ENCODE data around the gene KRT80.

Gene KRT80

DNA sequence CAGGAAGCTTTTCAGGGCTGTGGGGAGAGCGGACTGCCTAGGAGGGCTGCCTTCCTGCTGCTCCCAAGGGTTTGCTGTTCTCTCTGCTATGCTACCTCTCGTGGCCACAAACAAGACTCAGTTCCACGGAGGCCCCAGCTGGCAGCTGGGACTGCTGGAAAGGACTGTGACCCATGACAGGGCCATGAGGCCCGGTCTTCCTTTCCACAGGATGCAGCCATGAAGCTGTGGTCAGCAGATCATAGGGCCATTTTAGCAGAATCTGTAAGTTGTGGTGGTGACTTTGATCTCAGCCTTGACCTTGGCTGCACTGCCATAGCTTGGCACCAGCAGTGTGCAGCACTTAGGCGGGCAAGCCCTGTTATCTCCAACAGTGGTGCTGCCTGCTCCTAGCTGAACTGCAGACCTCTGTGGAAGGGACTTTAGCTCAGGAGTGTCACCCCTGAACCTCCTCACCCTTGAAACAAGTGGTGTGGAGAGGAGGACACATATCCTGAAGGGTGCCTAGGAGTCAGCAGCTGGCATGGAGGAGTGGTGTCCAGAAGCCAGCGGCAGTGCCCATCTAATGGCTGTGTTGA is 12.3 kb downstream of the KRT80 start:
- Histone ChIP-seq H3K27ac (ENCODE audit: low read depth, low read length) (no peak overlapping the region), H3K4me3 (ENCODE audit: low read depth in 1 of 2, low read length in 2 of 2) (no peak overlapping the region), H3K27me3 (ENCODE audit: control insufficient read depth in 1 of 2, insufficient read depth in 2 of 2, low read length in 2 of 2) (no peaks in the 10 kb centered on the region), H3K9me3 (ENCODE audit: low read length) (no peaks in the 10 kb centered on the region), H3K36me3 (ENCODE audit: insufficient read depth, low read length) (no peaks in the 10 kb centered on the region), H3K4me1 (ENCODE audit: insufficient read depth, low read length) (no peaks in the 10 kb centered on the region), H3K9ac (ENCODE audit: low read length) (no peak overlapping the region)

DNA sequence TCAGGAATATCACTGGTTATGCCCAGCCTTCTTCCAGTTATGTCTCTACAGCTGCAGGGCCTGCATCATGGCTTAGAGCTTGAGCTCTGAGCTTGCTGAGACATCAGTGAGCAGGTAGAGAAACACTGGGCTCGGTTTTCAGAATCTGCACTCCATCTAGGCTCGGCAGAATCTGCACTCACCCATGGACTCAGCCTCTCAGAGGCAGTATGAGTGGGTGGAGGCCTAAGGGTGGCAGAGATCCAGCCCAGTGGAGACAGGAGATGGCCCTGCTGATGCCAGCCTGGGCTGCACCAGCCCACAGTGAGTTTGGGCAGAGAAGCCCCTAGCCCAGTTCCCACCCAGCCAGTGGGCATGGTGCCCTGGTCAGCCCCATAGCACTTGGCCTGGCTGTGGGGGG is 12.8 kb downstream of the KRT80 start:
- Histone ChIP-seq H3K4me1 (ENCODE audit: insufficient read depth, low read length) (no peaks in the 10 kb centered on the region), H3K4me3 (ENCODE audit: low read depth in 1 of 2, low read length in 2 of 2) (no peak overlapping the region), H3K9ac (ENCODE audit: low read length) (peak overlapping the region; percentile 27), H3K36me3 (ENCODE audit: insufficient read depth, low read length) (no peaks in the 10 kb centered on the region), H3K27me3 (ENCODE audit: control insufficient read depth in 1 of 2, insufficient read depth in 2 of 2, low read length in 2 of 2) (no peaks in the 10 kb centered on the region), H3K27ac (ENCODE audit: low read depth, low read length) (no peak overlapping the region), H3K9me3 (ENCODE audit: low read length) (no peaks in the 10 kb centered on the region)

GRCh38 chr12:52178443-52178842 is 13.4 kb downstream of the KRT80 start:
- Histone ChIP-seq H3K9ac (ENCODE audit: low read length) (peak overlapping the region; percentile 27), H3K36me3 (ENCODE audit: insufficient read depth, low read length) (no peaks in the 10 kb centered on the region), H3K27ac (ENCODE audit: low read depth, low read length) (peak overlapping the region; percentile 21), H3K27me3 (ENCODE audit: control insufficient read depth in 1 of 2, insufficient read depth in 2 of 2, low read length in 2 of 2) (no peaks in the 10 kb centered on the region), H3K4me3 (ENCODE audit: low read depth in 1 of 2, low read length in 2 of 2) (no peak overlapping the region), H3K4me1 (ENCODE audit: insufficient read depth, low read length) (no peaks in the 10 kb centered on the region), H3K9me3 (ENCODE audit: low read length) (no peaks in the 10 kb centered on the region)

GRCh38 chr12:52175371-52176350 is 16.2 kb downstream of the KRT80 start:
- Histone ChIP-seq H3K4me3 (ENCODE audit: low read depth in 1 of 2, low read length in 2 of 2) (no peak overlapping the region), H3K4me1 (ENCODE audit: insufficient read depth, low read length) (no peaks in the 10 kb centered on the region), H3K27ac (ENCODE audit: low read depth, low read length) (no peak overlapping the region), H3K9ac (ENCODE audit: low read length) (no peak overlapping the region), H3K27me3 (ENCODE audit: control insufficient read depth in 1 of 2, insufficient read depth in 2 of 2, low read length in 2 of 2) (no peaks in the 10 kb centered on the region), H3K9me3 (ENCODE audit: low read length) (no peaks in the 10 kb centered on the region), H3K36me3 (ENCODE audit: insufficient read depth, low read length) (no peaks in the 10 kb centered on the region)

- no peaks in the 10 kb centered on the region for H3K36me3 ChIP-seq (ENCODE audit: insufficient read depth, low read length)
- H3K27ac ChIP-seq (ENCODE audit: low read depth, low read length), result no peak overlapping the region
These were observed 18.3 kb downstream of the KRT80 start for GRCh38 chr12:52173526-52173925.

GRCh38 chr12:52172956-52173355 is 18.9 kb downstream of the KRT80 start:
- no peaks in the 10 kb centered on the region for H3K9me3 ChIP-seq (ENCODE audit: low read length)
- H3K4me1 ChIP-seq (ENCODE audit: insufficient read depth, low read length), result no peaks in the 10 kb centered on the region
- H3K9ac ChIP-seq (ENCODE audit: low read length), result no peak overlapping the region
- H3K27ac ChIP-seq (ENCODE audit: low read depth, low read length), result no peak overlapping the region
- H3K27me3 ChIP-seq (ENCODE audit: control insufficient read depth in 1 of 2, insufficient read depth in 2 of 2, low read length in 2 of 2), result no peaks in the 10 kb centered on the region
- no peak overlapping the region for H3K4me3 ChIP-seq (ENCODE audit: low read depth in 1 of 2, low read length in 2 of 2)
- no peaks in the 10 kb centered on the region for H3K36me3 ChIP-seq (ENCODE audit: insufficient read depth, low read length)

More at GRCh38 chr12:52173526-52173925, 18.3 kb downstream of the KRT80 start:
- Histone ChIP-seq H3K9ac (ENCODE audit: low read length) (no peak overlapping the region), H3K4me3 (ENCODE audit: low read depth in 1 of 2, low read length in 2 of 2) (no peak overlapping the region), H3K4me1 (ENCODE audit: insufficient read depth, low read length) (no peaks in the 10 kb centered on the region), H3K27me3 (ENCODE audit: control insufficient read depth in 1 of 2, insufficient read depth in 2 of 2, low read length in 2 of 2) (no peaks in the 10 kb centered on the region), H3K9me3 (ENCODE audit: low read length) (no peaks in the 10 kb centered on the region)

DNA sequence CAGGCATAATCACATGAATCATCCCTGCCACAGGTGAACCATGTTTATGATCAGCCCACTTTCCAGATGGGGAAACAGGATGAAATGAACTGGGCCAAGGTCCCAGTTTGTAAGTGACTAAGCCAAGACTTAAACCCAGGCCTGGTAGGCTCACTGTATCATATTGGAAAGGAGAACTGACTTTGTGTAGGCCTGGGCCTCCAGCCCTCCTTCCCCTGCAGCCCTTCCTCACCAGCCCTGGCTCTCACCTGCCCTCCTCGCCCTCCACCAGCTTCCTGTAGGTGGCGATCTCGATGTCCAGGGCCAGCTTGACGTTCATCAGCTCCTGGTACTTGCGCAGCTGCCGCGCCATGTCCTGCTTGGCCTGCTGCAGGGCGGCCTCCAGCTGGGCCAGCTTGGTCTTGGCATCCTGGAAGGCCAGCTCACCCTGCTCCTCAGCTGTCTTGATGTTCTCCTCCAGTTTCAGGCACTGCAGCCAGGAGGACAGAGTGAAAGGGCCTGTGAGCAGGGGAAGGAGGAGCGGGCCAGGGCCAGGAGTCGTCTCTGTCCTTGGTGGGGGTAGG is 19.8 kb downstream of the KRT80 start:
- Histone ChIP-seq H3K4me3 (ENCODE audit: low read depth in 1 of 2, low read length in 2 of 2) (no peak overlapping the region), H3K27ac (ENCODE audit: low read depth, low read length) (no peak overlapping the region), H3K4me1 (ENCODE audit: insufficient read depth, low read length) (no peaks in the 10 kb centered on the region), H3K9me3 (ENCODE audit: low read length) (no peaks in the 10 kb centered on the region), H3K9ac (ENCODE audit: low read length) (no peak overlapping the region), H3K36me3 (ENCODE audit: insufficient read depth, low read length) (no peaks in the 10 kb centered on the region), H3K27me3 (ENCODE audit: control insufficient read depth in 1 of 2, insufficient read depth in 2 of 2, low read length in 2 of 2) (no peaks in the 10 kb centered on the region)

- H3K36me3 ChIP-seq (ENCODE audit: insufficient read depth, low read length), result no peaks in the 10 kb centered on the region
- H3K4me3 ChIP-seq (ENCODE audit: low read depth in 1 of 2, low read length in 2 of 2), result no peak overlapping the region
- no peak overlapping the region for H3K9ac ChIP-seq (ENCODE audit: low read length)
- no peaks in the 10 kb centered on the region for H3K27me3 ChIP-seq (ENCODE audit: control insufficient read depth in 1 of 2, insufficient read depth in 2 of 2, low read length in 2 of 2)
- no peaks in the 10 kb centered on the region for H3K4me1 ChIP-seq (ENCODE audit: insufficient read depth, low read length)
- H3K27ac ChIP-seq (ENCODE audit: low read depth, low read length), result no peak overlapping the region
- no peaks in the 10 kb centered on the region for H3K9me3 ChIP-seq (ENCODE audit: low read length)
These were observed 21.0 kb downstream of the KRT80 start for GRCh38 chr12:52170827-52171226.

GRCh38 chr12:52169886-52170285 is 21.9 kb downstream of the KRT80 start:
- H3K27ac ChIP-seq (ENCODE audit: low read depth, low read length), result no peak overlapping the region
- no peaks in the 10 kb centered on the region for H3K4me1 ChIP-seq (ENCODE audit: insufficient read depth, low read length)

GRCh38 chr12:52168019-52168717 is 23.6 kb downstream of the KRT80 start:
- Histone ChIP-seq H3K36me3 (ENCODE audit: insufficient read depth, low read length) (no peaks in the 10 kb centered on the region), H3K27me3 (ENCODE audit: control insufficient read depth in 1 of 2, insufficient read depth in 2 of 2, low read length in 2 of 2) (no peaks in the 10 kb centered on the region), H3K4me1 (ENCODE audit: insufficient read depth, low read length) (peaks cover 9% of the 10 kb centered on the region), H3K4me3 (ENCODE audit: low read depth in 1 of 2, low read length in 2 of 2) (no peak overlapping the region), H3K27ac (ENCODE audit: low read depth, low read length) (no peak overlapping the region), H3K9me3 (ENCODE audit: low read length) (no peaks in the 10 kb centered on the region), H3K9ac (ENCODE audit: low read length) (no peak overlapping the region)

More at GRCh38 chr12:52169886-52170285, 21.9 kb downstream of the KRT80 start:
- no peaks in the 10 kb centered on the region for H3K36me3 ChIP-seq (ENCODE audit: insufficient read depth, low read length)
- H3K4me3 ChIP-seq (ENCODE audit: low read depth in 1 of 2, low read length in 2 of 2), result no peak overlapping the region
- H3K9ac ChIP-seq (ENCODE audit: low read length), result no peak overlapping the region
- H3K27me3 ChIP-seq (ENCODE audit: control insufficient read depth in 1 of 2, insufficient read depth in 2 of 2, low read length in 2 of 2), result no peaks in the 10 kb centered on the region
- no peaks in the 10 kb centered on the region for H3K9me3 ChIP-seq (ENCODE audit: low read length)

DNA sequence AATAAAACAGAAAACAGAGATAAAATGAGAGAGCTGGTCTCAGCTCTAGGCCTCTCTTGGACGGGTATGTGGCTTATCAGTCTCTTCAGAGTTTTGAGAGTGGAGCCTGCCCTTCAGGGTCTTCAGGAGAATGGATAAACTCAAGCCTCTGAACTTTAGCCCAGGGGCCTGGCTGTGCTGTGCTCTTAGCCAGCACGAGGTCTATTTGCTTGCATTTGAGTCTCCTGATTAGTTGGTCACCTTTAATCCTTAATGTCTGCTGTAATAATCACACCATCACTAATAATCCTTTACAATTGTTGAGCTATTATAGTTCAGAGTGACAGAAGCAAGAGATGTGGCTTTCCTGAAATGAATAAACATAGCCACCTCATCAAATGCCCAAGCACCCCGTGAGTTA is 24.3 kb downstream of the KRT80 start:
- H3K27ac ChIP-seq (ENCODE audit: low read depth, low read length), result no peak overlapping the region
- peaks cover 9% of the 10 kb centered on the region for H3K4me1 ChIP-seq (ENCODE audit: insufficient read depth, low read length)
- H3K4me3 ChIP-seq (ENCODE audit: low read depth in 1 of 2, low read length in 2 of 2), result no peak overlapping the region

More for the DNA sequence above, 24.3 kb downstream of the KRT80 start:
- H3K36me3 ChIP-seq (ENCODE audit: insufficient read depth, low read length), result no peaks in the 10 kb centered on the region
- no peaks in the 10 kb centered on the region for H3K9me3 ChIP-seq (ENCODE audit: low read length)
- H3K9ac ChIP-seq (ENCODE audit: low read length), result no peak overlapping the region
- no peaks in the 10 kb centered on the region for H3K27me3 ChIP-seq (ENCODE audit: control insufficient read depth in 1 of 2, insufficient read depth in 2 of 2, low read length in 2 of 2)
